ELF-1 (cell line): ENCODE measurements around the gene LAMA4.

Experiments
- DNase-seq: peaks from one replicate; pipeline ENCODE4 v3.0.0-alpha.2; 2016; ENCODE audit warnings: low read depth, low spot score

Gene LAMA4

DNA sequence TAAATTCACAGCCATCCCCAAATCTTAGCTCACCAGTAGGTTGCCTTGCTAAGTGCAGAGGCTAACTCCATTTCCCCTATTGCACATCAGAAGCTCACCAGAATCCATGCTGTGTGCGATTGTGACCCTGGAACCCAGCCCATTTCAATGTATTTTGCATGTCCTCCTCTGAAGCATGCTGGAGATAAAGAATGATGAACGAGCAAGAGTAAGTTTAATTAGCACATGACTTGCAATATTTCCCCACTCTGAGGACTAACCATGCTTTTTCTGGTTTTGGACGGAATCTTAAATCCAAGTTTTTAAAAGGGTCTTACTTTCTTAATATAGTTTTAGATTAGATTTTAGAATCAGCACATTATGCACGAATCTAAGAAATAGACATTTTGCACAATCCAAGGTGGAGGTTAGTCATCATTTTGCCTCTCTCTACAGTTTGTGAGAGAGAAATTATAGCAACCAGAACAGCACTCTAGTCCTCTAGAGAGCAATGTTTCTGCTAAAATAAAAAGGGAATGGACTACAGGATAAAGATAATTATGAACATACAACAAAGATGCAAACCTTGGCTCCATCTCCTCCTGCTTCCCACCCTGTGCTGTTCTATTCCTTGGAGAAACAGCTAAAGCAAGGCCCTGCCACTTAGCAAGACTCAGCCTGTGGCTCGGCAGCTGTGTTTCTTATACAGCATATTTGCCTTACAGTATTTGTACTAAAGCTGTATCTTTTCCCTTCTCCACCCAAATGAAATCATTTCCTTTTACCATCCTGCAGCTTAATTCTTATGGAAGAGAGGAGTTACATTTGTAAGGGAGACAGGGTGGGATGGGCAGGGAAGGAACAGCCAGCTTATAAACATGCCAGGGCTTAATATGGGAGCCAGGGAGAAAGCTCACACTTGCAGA, 24.9 kb upstream of the LAMA4 start:
- DNase-seq: no peak

DNA sequence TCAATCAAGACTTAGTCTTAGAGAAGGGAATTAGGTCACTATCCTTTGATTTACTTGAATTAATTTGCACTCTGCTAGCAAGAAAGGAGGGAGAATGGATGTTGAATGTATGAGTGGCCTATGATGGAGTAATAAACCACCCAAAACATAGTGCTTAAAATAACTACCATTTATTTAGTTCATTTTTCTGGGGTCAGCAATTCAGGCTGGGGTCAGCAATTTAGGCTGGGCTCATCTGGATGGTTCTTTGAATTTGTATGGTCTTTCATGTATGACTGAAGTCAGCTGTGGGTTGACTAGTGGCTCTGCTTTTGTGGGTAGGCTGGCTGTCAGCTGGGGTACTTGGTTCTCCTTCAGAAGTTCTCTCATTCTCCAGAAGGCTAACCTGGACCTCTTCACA, 21.0 kb upstream of the LAMA4 start:
- DNase-seq: no peak

DNA sequence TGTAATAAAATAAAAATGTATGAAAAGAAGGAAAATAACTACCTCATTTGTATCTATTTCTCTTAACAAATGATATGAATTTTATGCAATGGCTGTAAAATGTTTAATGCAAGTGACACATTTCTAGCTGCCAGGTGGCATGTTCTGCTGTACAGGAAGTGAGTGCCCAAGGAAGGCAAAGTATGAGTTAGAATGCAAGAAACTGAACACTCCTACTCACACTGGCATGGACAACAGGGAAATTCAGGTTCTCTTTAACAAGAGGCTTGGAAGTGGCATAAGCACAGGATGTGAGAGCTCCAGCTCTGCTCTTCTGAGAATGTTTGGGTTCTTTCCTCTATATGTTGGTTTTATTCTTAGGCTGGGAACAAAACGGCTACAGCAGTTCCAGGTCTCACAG, 20.4 kb upstream of the LAMA4 start:
- no peak for DNase-seq

DNA sequence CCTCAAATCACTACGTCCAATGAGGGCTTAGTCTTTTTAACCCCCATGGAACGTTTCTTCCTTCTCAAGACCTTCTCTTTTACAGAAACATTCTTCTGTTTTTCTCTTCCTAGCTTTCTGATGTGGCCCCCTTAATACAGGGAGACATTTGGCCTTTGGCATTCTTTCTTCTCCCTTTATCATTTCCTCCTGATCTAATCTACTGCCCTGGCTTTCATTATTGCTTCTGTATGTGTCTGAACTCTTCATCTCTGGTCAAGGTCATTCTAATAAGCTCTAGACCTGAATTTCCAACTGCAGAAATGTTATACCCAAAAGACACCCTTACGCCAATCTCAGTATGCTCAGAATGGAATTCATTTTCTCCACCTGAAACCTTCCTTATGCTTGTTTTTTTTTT, 18.4 kb upstream of the LAMA4 start:
- DNase-seq: no peak

DNA sequence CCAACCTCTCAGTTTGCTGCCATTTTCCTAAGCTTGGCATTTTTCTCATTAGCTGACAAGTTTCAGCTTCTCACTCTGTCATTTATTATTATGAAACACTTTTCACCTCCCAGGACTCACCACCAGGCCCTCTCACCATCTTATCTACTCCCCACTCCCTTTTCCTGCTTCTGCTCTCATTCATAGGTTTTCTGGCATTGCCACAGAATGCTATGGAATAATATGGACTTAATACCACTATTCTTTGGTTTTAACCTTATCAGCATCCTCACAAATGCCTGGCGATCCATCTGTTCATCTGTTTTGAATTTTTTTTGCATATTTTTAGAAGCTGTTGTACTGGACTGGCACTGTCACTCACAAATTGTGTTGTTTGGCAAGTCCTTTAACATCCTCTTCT, 16.4 kb upstream of the LAMA4 start:
- no peak for DNase-seq

DNA sequence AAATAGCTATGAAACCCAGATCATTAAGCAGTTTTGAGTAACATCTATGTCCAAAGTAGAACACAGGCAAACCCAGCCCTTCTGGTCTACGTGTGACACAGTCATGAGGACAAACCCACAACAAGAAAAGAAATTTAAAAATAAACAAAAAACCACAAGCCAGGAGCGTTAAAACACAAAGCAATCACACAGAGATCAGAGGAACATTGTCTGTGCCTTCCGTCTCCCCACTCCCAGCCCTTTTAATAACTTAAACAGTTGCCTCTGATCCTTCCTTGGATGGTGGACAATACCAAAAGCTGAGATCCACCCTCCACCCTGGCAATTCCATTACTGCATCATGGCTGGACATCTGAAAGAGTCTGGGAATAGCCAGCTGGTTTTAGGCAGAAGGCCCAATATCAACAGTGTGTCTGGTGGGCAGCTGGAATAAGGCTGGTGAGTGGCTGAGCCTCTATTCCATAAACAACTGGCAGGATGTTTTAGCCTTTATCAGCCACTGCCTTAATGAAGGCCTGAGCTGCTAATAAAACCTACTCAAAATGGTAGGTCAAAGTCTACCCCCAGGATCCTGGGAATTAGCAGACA, 15.7 kb upstream of the LAMA4 start:
- DNase-seq: no peak

DNA sequence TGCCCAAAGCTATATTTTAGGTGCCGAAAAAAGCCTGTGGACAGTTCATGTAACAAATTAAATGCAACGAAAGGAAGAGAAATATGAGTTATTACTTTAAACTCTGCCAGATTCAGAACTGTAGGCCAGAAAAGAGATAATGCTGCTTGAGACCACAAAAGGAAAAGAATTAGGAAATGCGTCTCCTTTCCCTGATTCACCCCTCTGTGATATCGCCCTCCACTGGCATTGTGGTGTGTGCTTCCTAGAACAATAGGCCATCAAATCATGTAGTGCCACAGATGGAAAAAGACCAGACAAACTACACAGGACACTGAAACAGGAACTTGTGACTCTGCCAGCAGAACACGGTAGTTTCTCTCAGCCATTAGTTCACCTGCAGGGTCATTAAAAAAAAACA, 14.7 kb upstream of the LAMA4 start:
- no peak for DNase-seq

DNA sequence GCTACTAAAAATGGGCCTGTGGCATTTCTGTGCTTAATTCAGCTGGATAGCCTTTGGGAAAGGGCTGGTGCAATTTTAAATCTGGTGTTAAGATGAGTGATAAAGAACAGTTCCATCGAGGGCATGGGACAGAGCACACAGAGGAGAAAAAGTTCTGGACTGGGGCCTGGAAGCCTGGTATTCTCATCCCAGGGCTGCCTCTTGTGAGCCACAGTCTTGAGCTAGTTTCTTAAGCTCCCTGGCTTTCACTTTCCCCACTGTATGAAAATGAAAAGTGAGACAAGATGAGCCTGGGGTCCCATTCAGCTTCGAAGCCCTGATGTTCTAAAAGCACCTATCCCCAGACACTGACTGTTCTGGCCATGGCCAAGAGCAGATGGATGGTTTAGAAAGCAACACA, 14.3 kb upstream of the LAMA4 start:
- DNase-seq: no peak

DNA sequence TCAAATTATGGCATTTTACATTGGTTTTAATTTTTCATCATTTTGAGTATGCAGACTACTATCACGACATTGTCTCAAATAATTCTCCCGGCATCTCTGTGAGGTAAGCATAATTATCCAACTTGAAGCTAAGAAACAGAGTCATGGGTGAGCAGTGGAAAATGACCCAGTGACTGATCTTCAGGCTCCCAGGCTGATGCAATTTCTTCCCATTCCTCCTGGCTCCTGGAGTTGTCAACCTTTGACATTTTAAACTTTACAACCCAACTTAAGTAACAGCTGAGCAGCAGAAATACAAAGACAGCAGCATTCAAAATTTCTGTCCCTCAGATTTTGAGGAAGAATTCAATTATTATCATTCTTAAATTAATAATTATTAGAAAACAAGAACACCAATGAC, 13.7 kb upstream of the LAMA4 start:
- DNase-seq: no peak

DNA sequence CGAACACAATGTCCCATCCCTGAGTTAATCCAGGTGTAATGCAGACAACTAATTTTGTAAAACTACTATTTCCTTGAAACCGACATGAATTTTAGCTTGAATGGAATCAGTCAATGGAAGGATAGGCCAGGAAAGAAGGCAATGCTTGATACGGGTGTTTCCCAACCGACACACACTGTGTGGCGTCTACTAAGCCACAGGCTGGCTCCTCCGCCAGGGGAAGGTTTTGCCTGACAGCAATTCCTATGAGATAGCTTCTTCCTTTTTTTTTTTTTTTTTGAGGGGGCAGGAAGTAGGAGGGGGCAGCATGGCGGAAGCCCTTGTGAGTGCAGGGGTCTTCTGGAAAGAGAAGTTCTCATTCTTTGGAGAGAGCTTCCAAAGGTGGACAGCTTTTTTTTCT, 12.0 kb upstream of the LAMA4 start:
- DNase-seq: no peak

DNA sequence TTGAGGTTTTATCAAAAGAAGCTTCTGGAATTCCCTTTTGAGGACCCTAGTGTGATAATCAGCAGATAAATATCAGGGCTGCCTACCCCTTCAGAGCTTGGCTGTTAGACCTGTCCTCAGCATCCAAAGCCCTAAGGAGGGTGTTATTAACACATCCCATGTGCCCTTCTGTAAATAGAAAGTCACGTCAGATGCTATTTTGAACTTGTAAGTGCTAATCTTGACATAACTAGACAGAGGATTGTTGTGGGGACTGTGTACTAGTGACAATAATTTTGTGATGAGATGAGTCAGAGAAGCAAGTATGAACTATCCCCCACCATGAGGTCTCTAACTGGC, 4.9 kb upstream of the LAMA4 start:
- no peak for DNase-seq

DNA sequence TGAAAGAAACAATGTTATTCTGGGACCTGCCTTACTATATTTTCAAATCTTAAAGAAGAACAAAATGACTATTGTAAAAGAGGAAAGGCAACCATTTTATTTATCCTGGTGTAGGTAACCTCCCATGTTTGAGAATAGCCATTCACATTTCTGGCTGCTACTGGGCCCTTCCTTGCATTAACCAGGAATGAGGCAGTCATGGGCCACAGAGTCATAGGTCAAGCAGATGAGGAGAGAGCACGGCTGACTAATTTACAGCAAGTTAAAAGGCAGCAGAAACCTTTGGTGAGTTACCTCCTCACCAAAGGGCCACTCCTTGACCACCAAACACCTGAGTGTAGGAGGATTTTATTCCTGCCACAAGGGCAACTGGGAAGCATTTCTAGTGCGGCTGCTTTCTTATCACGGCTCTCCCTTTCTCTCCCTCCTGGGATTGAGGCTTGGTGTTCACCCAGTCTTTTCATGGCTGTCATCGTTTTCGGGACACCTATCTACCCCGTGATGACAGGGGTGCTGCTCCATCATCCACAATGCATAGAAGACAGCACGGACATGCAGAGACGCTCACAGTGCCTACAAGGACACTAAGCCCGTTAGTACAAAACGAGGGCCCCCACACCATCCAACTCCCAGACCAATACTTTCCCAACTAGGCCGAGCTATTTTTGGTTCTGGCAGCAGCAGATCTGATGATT, 4.4 kb upstream of the LAMA4 start:
- no peak for DNase-seq

DNA sequence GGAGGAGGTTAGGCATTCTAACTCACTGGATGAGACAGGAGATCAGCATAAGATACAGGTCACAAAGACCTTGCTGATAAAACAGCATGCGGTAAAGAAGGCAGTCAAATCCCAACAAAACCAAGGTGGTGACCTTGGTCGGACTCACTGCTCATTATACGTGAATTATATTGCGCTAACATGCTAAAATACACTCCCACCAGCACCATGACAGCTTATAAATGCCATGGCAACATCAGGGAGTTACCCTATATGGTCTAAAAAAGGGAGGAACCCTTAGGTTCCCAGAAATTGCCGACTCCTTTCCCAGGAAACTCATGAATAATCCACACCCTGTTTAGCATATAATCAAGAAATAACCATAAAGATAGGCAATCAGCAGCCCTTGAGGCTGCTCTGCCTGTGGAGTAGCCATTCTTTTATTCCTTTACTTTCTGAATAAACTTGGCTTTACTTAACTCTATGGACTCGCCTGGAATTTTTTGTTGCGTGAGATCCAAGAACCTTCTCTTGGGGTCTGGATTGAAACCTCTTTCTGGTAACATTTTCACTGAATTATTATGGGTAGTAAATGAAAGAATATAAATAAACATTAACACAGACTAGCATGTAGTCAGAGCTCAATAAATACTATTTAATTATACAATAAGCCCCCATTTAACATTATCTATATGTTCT, 3.0 kb upstream of the LAMA4 start:
- DNase-seq: no peak

DNA sequence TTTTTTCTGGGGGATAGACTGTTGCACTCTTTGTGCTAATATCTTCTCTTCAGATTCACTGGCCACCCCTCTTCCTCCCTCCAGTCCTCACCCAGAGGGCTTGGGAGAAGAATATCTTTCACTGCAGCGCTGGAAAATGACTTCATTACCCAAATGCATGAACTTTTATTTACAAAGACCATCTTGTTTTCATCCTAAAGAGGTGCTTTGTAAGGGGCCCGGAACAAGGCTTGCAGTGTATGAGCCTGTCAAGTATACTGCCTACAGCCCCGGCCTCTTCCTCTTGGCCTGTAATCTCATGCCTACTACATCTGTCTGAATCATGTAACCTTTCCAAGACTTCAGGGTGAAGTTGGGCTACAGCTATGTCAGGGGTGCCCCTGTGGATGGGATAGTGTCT, 554 bp upstream of the LAMA4 start:
- no peak for DNase-seq

DNA sequence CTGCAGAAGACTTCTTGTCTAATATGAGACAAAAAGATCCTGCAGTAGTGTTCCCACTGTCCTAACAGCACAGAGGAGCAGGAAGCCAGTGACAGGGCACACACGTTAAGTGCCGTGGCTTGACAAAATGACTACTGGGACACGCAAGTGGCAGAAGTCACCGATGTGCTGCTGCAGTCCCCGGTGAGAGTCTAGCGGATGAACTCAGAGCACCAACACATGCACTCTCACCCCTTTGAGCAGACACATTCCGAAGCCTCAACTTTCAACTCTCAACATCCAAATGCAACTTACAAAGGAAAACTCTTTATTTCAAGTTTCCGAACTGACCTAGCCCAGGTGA, 898 bp downstream of the LAMA4 start:
- no peak for DNase-seq

DNA sequence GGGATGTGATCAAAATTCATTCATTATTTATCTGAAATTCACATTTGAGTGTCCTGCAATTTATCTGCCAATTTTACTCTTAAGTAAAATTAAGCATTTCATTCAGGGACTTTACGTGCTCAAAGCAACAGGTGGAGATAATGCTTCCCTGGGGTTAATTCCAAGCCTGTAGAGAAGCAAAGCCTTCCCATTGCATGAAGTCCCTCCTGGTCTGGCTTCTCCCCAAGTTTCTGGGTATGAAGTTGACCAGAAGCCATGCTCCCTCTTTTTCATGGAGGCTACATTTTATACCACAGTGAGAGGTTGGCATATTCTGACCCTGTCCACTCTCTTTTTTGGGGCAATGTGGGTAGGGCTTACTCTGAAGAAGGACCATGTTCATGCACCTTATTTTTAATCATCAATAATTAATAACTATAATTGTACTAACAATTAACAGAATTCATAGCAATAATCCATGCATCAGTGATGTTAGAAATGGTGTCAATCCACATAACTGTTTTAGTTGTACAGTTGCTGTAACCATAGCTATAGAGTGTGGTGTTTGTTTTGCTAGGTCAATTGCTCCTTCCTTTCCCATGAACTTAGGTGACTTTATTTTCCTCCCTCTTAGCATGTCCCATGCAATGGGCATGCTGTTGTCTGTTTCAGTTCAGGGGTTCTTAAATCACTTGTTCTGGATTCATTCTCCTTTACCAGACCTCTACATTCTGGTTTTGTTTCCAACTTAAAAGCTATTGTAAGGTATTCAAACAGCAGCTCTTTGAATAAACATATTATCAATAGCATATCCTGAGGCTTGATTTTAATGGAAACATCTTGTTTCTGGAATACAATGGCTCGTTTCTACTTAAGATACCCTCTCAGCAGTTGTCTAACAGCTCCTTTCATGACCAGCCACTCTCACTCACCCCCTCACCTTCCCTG, 1.5 kb downstream of the LAMA4 start:
- DNase-seq: no peak

DNA sequence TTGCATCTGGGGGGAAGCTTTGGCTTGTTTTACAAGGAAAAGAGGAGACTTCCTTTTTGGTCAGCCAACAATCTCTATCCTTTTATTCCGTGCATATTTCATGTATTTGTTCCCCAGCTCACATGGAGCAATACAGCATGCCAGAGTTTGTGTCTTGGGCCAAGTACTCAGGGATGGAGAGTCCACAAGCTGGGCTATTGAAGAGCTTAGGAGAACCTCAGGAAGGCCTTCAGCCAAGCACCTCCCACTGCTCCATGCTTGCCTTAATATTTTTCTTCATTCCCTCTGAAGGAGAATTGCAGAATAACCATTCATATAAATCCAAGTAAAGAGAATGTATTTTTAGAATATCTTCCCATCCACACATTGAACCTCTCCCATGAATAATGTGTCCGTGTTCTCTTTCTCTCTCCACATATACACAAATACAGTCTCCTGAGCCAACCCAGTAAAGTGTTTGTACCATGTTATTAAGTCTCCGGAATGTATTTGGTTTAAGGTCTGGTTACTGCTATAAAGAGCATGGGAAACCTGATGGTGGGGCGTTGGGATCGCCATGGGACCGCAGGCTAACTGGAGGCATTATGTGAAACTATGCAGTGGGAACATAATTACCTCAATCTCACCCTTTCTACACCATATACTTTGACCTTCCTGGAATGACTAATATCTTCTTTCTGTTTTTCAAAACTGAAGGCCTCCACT, 3.0 kb downstream of the LAMA4 start:
- no peak for DNase-seq

DNA sequence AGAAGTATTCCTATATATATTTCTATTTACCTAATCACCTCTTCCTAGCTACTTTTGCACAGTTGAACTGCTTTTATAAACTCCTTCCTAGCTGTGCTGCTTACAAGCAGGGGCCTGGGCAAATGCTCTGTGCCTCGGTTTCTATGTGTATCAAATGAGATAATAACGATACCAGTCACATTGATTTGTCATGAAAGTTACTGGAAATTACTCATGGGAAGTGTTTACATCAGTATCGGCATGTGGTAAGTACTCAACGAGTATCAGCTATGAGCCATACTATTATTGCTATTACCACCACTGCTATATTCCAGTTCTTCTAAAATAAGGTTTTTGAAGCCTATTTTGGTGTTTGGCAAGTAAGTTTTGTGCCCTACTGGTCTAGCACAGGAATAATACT, 4.9 kb downstream of the LAMA4 start:
- DNase-seq: no peak

DNA sequence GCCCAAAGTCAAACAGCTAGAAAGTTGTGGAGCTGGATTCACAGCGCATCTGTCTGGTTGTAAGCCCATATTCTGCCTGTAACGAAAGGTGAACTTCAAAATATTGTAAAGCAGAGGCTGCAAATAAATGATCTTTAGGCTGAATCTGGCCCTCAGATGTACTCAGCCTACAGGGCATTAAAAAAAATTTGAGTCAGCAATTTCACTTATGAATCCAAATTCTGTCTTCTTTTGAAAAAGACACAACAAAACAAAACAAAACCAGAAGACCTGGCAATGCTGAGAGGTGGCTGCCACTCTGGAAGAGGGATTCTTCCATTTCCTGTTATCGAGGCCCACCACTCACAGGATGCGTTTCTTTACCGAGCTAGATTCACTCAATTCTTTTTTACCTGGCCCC, 7.1 kb downstream of the LAMA4 start:
- DNase-seq: no peak

DNA sequence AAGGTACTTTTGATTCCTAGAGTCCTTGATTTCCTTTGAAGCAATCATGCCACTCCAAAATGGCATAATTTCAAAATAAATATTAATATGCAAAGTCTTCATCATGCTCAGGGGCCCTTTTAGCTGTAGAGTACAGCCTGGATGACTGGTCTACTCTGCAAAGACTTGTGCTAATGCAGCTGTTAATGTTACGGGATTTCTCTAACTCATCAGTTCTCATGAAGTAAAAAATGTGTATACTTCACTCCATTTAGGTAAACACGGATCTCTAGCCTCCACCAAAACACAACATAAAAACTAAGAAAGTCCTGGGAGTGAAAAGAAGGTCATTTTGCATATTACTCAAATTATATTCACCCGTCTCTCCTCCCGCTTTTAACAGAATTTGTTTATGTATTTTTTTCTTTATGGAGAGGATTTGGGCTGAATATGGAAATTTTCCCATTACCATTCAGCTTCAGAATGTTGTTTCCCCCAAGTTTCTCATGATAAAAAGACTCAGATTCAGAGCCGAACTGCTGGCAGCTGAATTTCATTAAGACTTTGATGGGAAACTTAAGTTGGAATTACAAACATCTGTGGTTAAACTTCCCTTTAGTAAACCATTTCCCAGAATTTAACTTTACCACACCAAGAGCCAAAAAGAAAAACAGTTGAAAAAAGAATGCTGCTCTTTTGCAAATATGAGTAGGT, 8.7 kb downstream of the LAMA4 start:
- DNase-seq: no peak
